GM23338 (cell line): ENCODE measurements around the gene RMC1. TPM values are rescaled to one million over a fixed set of nuclear protein-coding genes. Genes with fewer than 3 reads are reported as not detected.

Experiments
- ATAC-seq: fragments of 200-7000 bp; cut with Tn5 transposase; 3 replicates; pipeline ENCODE4 v1.9.1; 2020
- DNase-seq: peaks from one replicate; pipeline ENCODE4 v3.0.0-alpha.2; 2015; ENCODE audit warnings: low spot score
- H2AFZ ChIP-seq: fragments of 200-600 bp; sonication (generic); 2 replicates; pipeline ENCODE4 v1.8.0; 2016; ENCODE audit warnings: antibody characterized with exemption, mild to moderate bottlenecking, moderate library complexity
- H3F3A ChIP-seq: fragments of 200-600 bp; sonication (generic); replicated peaks from 2 replicates; pipeline ENCODE4 v1.8.0; 2017; ENCODE audit warnings: antibody characterized with exemption, mixed run types, low read depth
- H3K27ac ChIP-seq: fragments of 200-600 bp; sonication (generic); 2 replicates; pipeline ENCODE4 v1.6.1; 2016; ENCODE audit warnings: low read depth
- H3K27me3 ChIP-seq: fragments of 200-600 bp; sonication (generic); 2 replicates; pipeline ENCODE4 v1.8.0; 2016; ENCODE audit warnings: mild to moderate bottlenecking, mixed run types, moderate library complexity; ENCODE audit not compliant: insufficient read depth
- H3K36me3 ChIP-seq: fragments of 200-600 bp; sonication (generic); 2 replicates; pipeline ENCODE4 v1.8.0; 2016; ENCODE audit warnings: mild to moderate bottlenecking; ENCODE audit not compliant: insufficient read depth
- H3K4me1 ChIP-seq: fragments of 200-600 bp; sonication (generic); 2 replicates; pipeline ENCODE4 v1.8.0; 2016; ENCODE audit warnings: mild to moderate bottlenecking, moderate library complexity; ENCODE audit not compliant: insufficient read depth
- H3K4me2 ChIP-seq: fragments of 200-600 bp; sonication (generic); 2 replicates; pipeline ENCODE4 v1.7.1; 2017; ENCODE audit warnings: mixed run types
- H3K4me3 ChIP-seq: fragments of 200-600 bp; sonication (generic); 2 replicates; pipeline ENCODE4 v1.6.1; 2016; ENCODE audit warnings: mixed run types
- H3K79me2 ChIP-seq: fragments of 200-600 bp; sonication (generic); replicated peaks from 2 replicates; pipeline ENCODE4 v1.8.0; 2017; ENCODE audit warnings: mild to moderate bottlenecking; ENCODE audit not compliant: insufficient read depth
- H3K9me2 ChIP-seq: fragments of 200-600 bp; sonication (generic); 2 replicates; pipeline ENCODE4 v1.8.0; 2017; ENCODE audit not compliant: insufficient read depth
- H4K20me1 ChIP-seq: fragments of 200-600 bp; sonication (generic); replicated peaks from 2 replicates; pipeline ENCODE4 v1.8.0; 2017; ENCODE audit warnings: mild to moderate bottlenecking; ENCODE audit not compliant: insufficient read depth
- H3K27ac Mint-ChIP-seq: 2 replicates; pipeline ENCODE4 v1.8.0; 2020; ENCODE audit warnings: inconsistent platforms, mild to moderate bottlenecking, moderate library complexity, mixed read lengths
- H3K27me3 Mint-ChIP-seq: 3 replicates; pipeline ENCODE4 v1.8.0; 2022; ENCODE audit warnings: low read depth, mild to moderate bottlenecking, moderate library complexity, mixed read lengths, inconsistent platforms; ENCODE audit not compliant: insufficient read depth, poor library complexity
- H3K36me3 Mint-ChIP-seq: 3 replicates; pipeline ENCODE4 v1.8.0; 2021; ENCODE audit warnings: low read depth, mild to moderate bottlenecking, inconsistent platforms, moderate library complexity, mixed read lengths
- H3K4me1 Mint-ChIP-seq: 3 replicates; pipeline ENCODE4 v1.8.0; 2020; ENCODE audit warnings: mild to moderate bottlenecking, inconsistent platforms, mixed read lengths
- H3K4me3 Mint-ChIP-seq: 3 replicates; pipeline ENCODE4 v1.8.0; 2021; ENCODE audit warnings: moderate library complexity, mild to moderate bottlenecking, inconsistent platforms, mixed read lengths
- H3K9me3 Mint-ChIP-seq: 3 replicates; pipeline ENCODE4 v1.8.0; 2020; ENCODE audit warnings: moderate library complexity, mild to moderate bottlenecking, inconsistent platforms, mixed read lengths
- CREB1 ChIP-seq: fragments of 250-450 bp; sonication (Bioruptor Pico); IDR thresholded peaks from 2 replicates; pipeline ENCODE4 v1.5.0; 2020; ENCODE audit warnings: low read depth, mild to moderate bottlenecking, moderate library complexity
- CTCF ChIP-seq, 2 experiments: fragments of 200-600 bp in 1 of 2; sonication (generic) in 1 of 2; conservative IDR thresholded peaks; 2 replicates each; pipeline versions ENCODE4 v1.5.1 to v1.6.1; 2016 to 2017; ENCODE audit warnings: antibody characterized with exemption in 2 of 2, low read depth in 2 of 2, mild to moderate bottlenecking in 2 of 2, moderate library complexity in 1 of 2
- ETS1 ChIP-seq: IDR thresholded peaks from 2 replicates; pipeline ENCODE4 v1.6.1; 2016; ENCODE audit warnings: antibody characterized with exemption
- EZH2 ChIP-seq: fragments of 200-600 bp; sonication (generic); IDR thresholded peaks from one replicate; pipeline ENCODE4 v1.8.0; 2017; ENCODE audit warnings: antibody characterized with exemption, mild to moderate bottlenecking, low read depth; ENCODE audit not compliant: unreplicated experiment
- EZH2phosphoT487 ChIP-seq: fragments of 200-600 bp; sonication (generic); IDR thresholded peaks from one replicate; pipeline ENCODE4 v1.8.1; 2018; ENCODE audit warnings: antibody characterized with exemption; ENCODE audit not compliant: unreplicated experiment
- JUNB ChIP-seq: IDR thresholded peaks from one replicate; pipeline ENCODE4 v1.6.1; 2016; ENCODE audit warnings: antibody characterized with exemption; ENCODE audit not compliant: unreplicated experiment
- NANOG ChIP-seq: IDR thresholded peaks from 2 replicates; pipeline ENCODE4 v1.6.1; 2016; ENCODE audit warnings: antibody characterized with exemption, borderline replicate concordance
- POLR2AphosphoS5 ChIP-seq: IDR thresholded peaks from 2 replicates; pipeline ENCODE4 v1.6.1; 2016; ENCODE audit warnings: antibody characterized with exemption, low read depth
- REST ChIP-seq: IDR thresholded peaks from one replicate; pipeline ENCODE4 v1.6.1; 2018; ENCODE audit warnings: antibody characterized with exemption; ENCODE audit not compliant: unreplicated experiment
- STAT1 ChIP-seq: IDR thresholded peaks from one replicate; pipeline ENCODE4 v1.6.1; 2016; ENCODE audit warnings: antibody characterized with exemption; ENCODE audit not compliant: unreplicated experiment
- ZNF114 ChIP-seq: fragments of 250-450 bp; sonication (Bioruptor Pico); IDR thresholded peaks from 2 replicates; pipeline ENCODE4 v1.5.0; 2020; ENCODE audit warnings: mild to moderate bottlenecking, moderate library complexity
- ZNF331 ChIP-seq: fragments of 250-450 bp; sonication (Bioruptor Pico); IDR thresholded peaks from 2 replicates; pipeline ENCODE4 v1.5.0; 2020; ENCODE audit warnings: low read depth, mild to moderate bottlenecking, moderate library complexity
- ZNF462 ChIP-seq: fragments of 250-450 bp; sonication (Bioruptor Pico); IDR thresholded peaks from 2 replicates; pipeline ENCODE4 v1.5.0; 2020; ENCODE audit warnings: mild to moderate bottlenecking, moderate library complexity
- polyA plus RNA-seq: library from polyadenylated mRNA; unstranded; fragments of >200 nt; fragmentation: Nextera tagmentation; extraction: Ambion mirVana; gene quantifications from 2 replicates; pipeline ENCODE4 v1.2.1, GENCODE V29; 2016
- total RNA-seq: library from RNA; depleted of rRNA; stranded (reverse); fragments of >200 nt; shearing (Covaris generic); gene quantifications from 2 replicates; pipeline ENCODE4 v1.2.3, GENCODE V29; 2014

RMC1 gene
- total and polyA plus RNA-seq, 2 experiments from 2014 or later = 18.9 to 24.6 TPM

- no peak for ATAC-seq
- H4K20me1 ChIP-seq = peaks cover 7% of the 10 kb centered on the region
- Mint-ChIP-seq H3K4me1 (no peaks in the 10 kb centered on the region; the same call in 2 of the 3 replicates), H3K9me3 (no peaks in the 10 kb centered on the region), H3K4me3 (no peak overlapping the region), H3K36me3 (peaks cover 70% of the 10 kb centered on the region), H3K27me3 (peaks cover 2% of the 10 kb centered on the region), H3K27ac (peak overlapping the region; percentile 73; the same call in 1 of the 2 replicates)
- H3K4me2 ChIP-seq = no peak overlapping the region
- TF ChIP-seq ZNF462 (CRISPR knock-in tag) (no peak), CREB1 (CRISPR knock-in tag) (no peak), ZNF114 (CRISPR knock-in tag) (no peak), STAT1 (no peak), NANOG (no peak), JUNB (no peak), CTCF (conservative IDR thresholded peaks at IDR 0.05; ENCODE audit: low read depth in 2 of 2) (no peak), ZNF331 (CRISPR knock-in tag) (no peak), EZH2phosphoT487 (no peak), POLR2AphosphoS5 (no peak), REST (no peak), ETS1 (no peak), EZH2 (no peak)
- H3K27ac ChIP-seq = peak overlapping the region; percentile 66; the same call in 1 of the 2 replicates
- H3K4me3 ChIP-seq = no peak overlapping the region
- H3K27me3 ChIP-seq = no peaks in the 10 kb centered on the region
- no peak for DNase-seq
- H3K79me2 ChIP-seq = no peaks in the 10 kb centered on the region
- no peak overlapping the region for H2AFZ ChIP-seq
- no peaks in the 10 kb centered on the region for H3K9me2 ChIP-seq
- H3K36me3 ChIP-seq = peaks cover 43% of the 10 kb centered on the region
- peaks cover 10% of the 10 kb centered on the region; the same call in 1 of the 2 replicates for H3F3A ChIP-seq
- no peaks in the 10 kb centered on the region for H3K4me1 ChIP-seq
Measured at GRCh38 chr18:23526501-23527063, 23.3 kb downstream of the RMC1 start.
